ENCODE results near the gene BCL11B. TPM values are rescaled to one million over a fixed set of nuclear protein-coding genes. Genes with fewer than 3 reads are reported as not detected.

Gene BCL11B
- total RNA-seq, 1 donor from 2014 or later = 0.85 TPM

- no peak for DNase-seq (ENCODE audit: low spot score in 2 of 2)
- no peaks in the 10 kb centered on the region for H3K4me1 ChIP-seq
- no peak overlapping the region for H3K4me3 ChIP-seq
- no peaks in the 10 kb centered on the region for H3K36me3 ChIP-seq
- H3K27me3 ChIP-seq = no peaks in the 10 kb centered on the region
- TF ChIP-seq CTCF (IDR thresholded peaks at IDR 0.05) = no peak
- intact Hi-C loops (cut with DNase I) = no loop called here
- H3K9me3 ChIP-seq = peaks cover 0 to 5% of the 10 kb centered on the region in 2 donors
- no peak overlapping the region for H3K27ac ChIP-seq
Measured at GRCh38 chr14:99238216-99238615, 33.8 kb downstream of the BCL11B start.

- no peak overlapping the region for H3K4me3 ChIP-seq
- TF ChIP-seq CTCF (IDR thresholded peaks at IDR 0.05) = no peak
- no peaks in the 10 kb centered on the region for H3K36me3 ChIP-seq
- peaks cover 0 to 5% of the 10 kb centered on the region in 2 donors for H3K9me3 ChIP-seq
- intact Hi-C loops (cut with DNase I) = no loop called here
- no peaks in the 10 kb centered on the region for H3K27me3 ChIP-seq
- H3K4me1 ChIP-seq = no peaks in the 10 kb centered on the region
- H3K27ac ChIP-seq = no peak overlapping the region
- no peak for DNase-seq (ENCODE audit: low spot score in 2 of 2)
Measured at GRCh38 chr14:99237288-99237687, 34.7 kb downstream of the BCL11B start.

DNA sequence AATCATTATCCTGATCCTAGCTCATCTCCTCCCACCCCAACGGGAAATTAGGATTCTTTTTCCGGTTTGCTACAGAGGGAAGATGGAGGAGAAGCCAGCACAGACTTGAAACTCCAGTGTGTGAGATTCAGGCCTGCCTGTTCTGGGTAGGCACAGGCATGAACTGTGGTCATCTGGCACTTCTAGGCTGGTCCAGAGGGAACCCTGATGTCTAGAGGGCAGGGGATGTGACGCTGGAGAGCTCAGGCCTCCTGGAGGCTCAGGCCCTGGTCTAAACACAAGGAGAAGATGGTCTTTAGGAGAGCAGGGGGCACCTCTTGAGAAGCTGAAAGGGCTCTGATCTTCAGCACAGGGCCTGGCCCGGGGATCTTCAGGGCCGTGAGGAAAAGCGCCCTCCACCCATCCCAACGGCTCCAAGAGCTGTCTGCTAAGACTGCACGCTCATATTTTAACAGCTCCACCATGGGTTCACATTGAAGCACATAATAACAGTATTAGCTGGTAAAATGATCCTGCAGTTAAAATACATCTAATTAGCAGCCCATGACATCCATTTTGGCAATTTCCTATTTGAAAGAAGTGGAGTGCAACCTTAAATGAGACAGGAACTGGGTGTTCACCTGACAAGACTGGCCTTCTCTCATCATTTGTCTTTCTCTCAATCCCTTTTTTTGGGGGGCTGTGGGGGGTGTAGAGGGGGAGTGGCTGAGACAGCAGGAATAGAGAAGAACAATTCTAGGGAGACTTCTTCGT, 35.4 kb downstream of the BCL11B start:
- DNase-seq (ENCODE audit: low spot score in 2 of 2) = no peak
- Histone ChIP-seq H3K27ac (no peak overlapping the region), H3K4me1 (no peaks in the 10 kb centered on the region), H3K27me3 (no peaks in the 10 kb centered on the region), H3K36me3 (no peaks in the 10 kb centered on the region), H3K9me3 (peaks cover 0 to 5% of the 10 kb centered on the region in 2 donors), H3K4me3 (no peak overlapping the region)
- intact Hi-C loops (cut with DNase I) = no loop called here
- no peak for TF ChIP-seq CTCF (IDR thresholded peaks at IDR 0.05)

DNA sequence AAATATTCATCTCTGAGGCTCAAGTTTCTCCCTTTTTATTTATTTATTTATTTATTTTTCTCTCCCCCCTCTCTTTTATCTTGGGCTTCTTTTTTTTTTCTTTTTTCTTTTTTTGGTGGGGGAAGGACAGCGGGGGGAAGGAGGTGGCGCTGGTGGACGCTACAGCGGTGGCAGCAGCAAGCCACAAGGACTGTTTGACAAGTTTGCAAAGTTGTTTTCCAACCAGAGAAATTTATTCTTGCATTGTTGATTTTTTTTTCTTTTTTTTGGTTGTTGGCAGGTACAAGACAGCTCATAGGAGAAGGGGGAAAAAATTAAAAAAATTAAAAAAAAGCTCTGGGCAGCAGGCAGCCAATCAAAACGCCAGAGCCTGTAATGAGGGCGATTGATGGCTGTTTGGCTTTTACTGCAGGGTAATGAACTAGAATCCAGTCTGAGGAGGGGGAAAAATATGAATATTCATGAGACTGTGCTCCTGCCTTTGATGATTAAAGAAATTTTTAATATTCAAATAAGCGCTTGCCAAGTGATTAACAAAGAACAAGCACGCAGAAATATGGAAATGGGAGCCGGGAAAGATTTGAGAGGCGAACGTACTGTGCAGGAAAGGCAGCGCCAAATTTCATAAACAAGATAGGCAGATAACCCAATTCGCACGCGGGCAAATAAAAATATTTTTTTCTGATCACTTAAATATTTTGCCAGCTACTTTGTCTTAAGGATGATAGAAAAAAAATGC, 36.2 kb downstream of the BCL11B start:
- Histone ChIP-seq H3K27ac (no peak overlapping the region), H3K27me3 (no peaks in the 10 kb centered on the region), H3K36me3 (no peaks in the 10 kb centered on the region), H3K9me3 (peaks cover 0 to 5% of the 10 kb centered on the region in 2 donors), H3K4me1 (no peaks in the 10 kb centered on the region), H3K4me3 (no peak overlapping the region)
- no peak for TF ChIP-seq CTCF (IDR thresholded peaks at IDR 0.05)
- intact Hi-C loops (cut with DNase I) = no loop called here
- DNase-seq (ENCODE audit: low spot score in 2 of 2) = no peak

- peaks cover 0 to 5% of the 10 kb centered on the region in 2 donors for H3K9me3 ChIP-seq
- TF ChIP-seq CTCF (IDR thresholded peaks at IDR 0.05) = no peak
- no peak overlapping the region for H3K4me3 ChIP-seq
- no peak overlapping the region for H3K27ac ChIP-seq
- no peak for DNase-seq (ENCODE audit: low spot score in 2 of 2)
- no peaks in the 10 kb centered on the region for H3K27me3 ChIP-seq
- H3K36me3 ChIP-seq = no peaks in the 10 kb centered on the region
- intact Hi-C loops (cut with DNase I) = no loop called here
- no peaks in the 10 kb centered on the region for H3K4me1 ChIP-seq
Measured at GRCh38 chr14:99234961-99235571, 36.9 kb downstream of the BCL11B start.
